Colon (tissue), 2 donors: ENCODE data around the gene CFAP20DC.
"Not testable (repeated sequence)": the region's sequence is repeated elsewhere in the genome, so short reads cannot be mapped to it uniquely, and the experiment has no call there.

Experiments used
- FAIRE-seq: peaks from 2 replicates; lab custom pipeline; 2012; peaks lifted over from hg19 to GRCh38; lab: Jason Lieb, UNC
- donor health status: control.
- donor health status: control.

Gene CFAP20DC

DNA sequence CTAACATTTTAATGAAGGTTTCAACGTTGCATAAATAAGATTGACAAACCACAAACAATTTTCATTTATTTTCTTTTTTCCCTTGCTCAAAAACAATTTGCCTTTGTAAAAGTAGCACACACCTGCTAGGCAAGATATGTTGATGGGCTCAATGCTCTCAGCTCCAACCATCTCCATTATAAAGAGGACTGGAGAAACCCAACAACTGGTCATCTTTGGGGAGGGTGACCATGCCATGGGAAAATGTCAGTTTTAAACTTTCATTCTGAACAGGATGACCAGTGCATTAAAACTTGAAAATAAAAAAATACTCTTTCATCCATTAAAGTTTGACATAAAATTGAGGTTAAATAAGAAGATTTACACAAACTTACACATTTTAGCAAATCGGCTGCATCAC lies 183.7 kb downstream of the CFAP20DC start:
- no peak for FAIRE-seq

DNA sequence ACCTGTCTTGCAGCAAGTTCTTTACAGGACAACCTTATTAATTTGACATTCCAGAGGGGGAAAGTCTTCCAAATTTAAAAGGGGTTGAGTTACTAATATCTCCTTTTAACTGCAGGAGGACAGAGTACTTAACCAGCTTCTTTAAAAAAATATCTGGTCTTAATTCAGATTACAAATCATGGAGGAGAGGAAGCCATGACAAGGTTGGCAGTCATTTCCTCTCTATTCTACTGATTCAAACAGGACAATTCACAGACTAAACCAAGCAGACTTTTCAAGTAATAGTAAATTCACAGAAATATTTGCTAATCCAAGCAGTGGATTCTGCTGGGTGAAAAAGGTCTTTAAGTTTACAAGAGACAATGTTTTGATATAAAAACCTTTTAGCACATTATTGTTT lies 185.3 kb downstream of the CFAP20DC start:
- FAIRE-seq: no peak

DNA sequence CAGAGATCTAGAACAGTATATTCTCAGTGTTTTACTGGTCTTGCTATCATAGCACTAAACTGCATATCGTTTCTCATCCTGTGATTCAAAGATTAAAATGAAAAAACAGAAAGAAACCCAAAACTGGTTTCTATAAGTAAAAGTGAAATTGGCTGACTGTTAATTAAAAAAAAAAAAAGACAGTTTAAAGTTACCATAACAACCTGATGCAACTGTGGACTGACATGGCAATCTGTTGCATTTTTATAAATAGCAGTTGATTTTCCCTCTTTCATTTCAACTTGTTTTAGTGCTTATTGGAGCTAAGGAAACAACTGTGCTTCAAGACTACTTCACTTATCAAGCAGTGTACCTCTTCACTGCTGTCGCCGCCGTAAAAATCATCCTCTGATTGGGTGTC lies 186.6 kb downstream of the CFAP20DC start:
- no peak for FAIRE-seq

DNA sequence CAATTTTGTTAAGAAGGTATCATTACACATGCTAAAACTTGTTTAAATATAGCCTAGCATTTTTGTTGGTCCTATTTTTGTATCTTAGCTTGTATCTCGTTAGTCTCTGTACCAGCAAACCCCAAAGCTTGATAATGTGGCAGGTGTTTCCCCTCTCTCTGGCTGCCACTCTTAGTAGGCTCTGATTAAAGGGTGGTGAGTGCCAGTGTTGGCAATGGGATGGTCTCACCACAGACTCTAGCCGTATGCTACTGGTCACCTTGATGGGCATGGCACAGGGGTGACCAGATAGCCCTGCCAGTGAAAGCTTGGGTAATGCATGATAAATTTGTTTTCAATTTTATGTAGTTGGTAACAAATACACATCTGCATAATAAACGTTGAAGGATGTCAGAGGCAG lies 188.3 kb downstream of the CFAP20DC start:
- no peak for FAIRE-seq

DNA sequence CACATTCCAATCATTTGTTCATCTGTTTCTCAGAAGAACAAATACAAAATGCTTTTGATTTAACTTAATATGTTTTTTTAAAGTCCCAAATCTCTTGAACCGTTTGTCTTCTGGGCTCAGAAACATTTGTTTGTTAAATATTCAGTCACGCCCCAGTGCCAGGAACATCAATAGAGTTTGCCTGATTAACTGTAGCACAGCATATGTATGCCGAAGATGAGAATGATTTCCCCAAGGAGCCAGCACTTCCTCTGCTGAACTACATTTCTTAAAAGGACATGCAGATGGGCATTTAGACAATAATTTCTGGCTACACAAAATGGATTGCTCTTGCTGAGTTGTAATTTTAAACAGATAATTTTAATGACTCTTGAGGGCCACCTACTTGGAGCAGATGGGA lies 191.7 kb downstream of the CFAP20DC start:
- no peak for FAIRE-seq

DNA sequence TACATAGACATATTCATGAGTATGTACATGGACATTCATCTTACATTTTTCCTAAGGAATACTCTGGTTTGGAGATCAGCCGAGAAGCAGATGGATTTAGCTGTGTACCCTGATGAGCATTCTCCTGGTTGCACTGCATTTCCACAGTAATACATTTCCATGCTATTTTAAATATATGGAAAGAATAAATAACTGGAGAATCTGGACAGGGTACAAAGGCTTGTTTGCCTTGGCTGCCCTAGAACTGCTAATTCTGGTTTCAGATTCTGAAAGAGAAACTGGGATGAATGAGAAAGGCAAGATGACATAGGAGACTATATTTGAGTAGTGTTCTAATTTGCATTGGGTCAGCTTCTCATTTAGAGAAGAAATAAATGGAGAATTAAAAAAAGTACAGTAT lies 192.4 kb downstream of the CFAP20DC start:
- no peak for FAIRE-seq

DNA sequence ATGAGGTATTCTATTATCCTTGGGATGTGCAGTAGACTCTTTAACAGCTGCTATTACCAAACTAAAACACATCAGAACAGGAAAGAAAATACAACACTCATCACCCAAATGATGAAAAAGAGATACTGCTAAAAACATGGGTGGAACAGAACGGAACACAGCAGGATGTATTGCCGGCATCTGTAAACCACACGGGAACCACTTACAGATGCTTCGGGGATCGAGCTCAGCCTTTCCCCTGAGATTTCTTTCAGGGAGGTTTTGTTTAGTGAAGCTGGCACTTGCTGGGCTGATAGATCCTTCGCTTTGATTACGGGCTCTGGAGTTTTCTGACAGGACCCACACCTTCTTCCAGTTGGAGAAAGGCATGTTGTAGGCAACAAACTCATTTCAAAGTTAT lies 201.0 kb downstream of the CFAP20DC start:
- no peak for FAIRE-seq

DNA sequence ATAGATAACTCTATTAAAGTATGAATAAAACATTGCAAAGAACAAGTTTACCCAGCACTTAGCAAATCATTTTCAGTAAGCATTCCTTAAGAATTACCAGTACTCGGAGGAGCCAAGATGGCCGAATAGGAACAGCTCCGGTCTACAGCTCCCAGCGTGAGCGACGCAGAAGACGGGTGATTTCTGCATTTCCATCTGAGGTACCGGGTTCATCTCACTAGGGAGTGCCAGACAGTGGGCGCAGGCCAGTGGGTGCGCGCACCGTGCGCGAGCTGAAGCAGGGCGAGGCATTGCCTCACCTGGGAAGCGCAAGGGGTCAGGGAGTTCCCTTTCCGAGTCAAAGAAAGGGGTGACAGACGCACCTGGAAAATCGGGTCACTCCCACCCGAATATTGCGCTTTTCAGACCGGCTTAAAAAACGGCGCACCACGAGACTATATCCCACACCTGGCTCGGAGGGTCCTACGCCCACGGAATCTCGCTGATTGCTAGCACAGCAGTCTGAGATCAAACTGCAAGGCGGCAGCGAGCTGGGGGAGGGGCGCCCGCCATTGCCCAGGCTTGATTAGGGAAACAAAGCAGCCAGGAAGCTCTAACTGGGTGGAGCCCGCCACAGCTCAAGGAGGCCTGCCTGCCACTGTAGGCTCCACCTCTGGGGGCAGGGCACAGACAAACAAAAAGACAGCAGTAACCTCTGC lies 207.6 kb downstream of the CFAP20DC start:
- FAIRE-seq: not testable (repeated sequence)

DNA sequence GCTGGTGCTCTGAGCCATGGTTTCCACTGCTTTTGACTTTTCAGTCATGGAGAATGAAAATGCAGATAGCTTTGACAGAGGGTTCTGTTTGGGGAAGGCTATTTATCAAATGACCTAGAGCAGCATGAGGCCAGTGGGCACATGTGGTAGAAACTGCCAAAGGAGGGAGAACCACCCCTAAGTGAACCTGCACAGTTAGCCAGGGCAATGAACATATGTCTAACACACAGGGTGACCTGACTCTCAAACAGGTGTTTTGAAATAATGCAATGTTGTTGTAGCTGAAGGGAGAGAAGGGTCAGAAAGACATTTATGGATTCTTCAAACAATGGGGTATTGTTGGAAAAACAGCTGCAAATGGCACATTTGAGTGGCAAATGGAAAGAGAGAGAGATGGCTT lies 208.9 kb downstream of the CFAP20DC start:
- FAIRE-seq: no peak

DNA sequence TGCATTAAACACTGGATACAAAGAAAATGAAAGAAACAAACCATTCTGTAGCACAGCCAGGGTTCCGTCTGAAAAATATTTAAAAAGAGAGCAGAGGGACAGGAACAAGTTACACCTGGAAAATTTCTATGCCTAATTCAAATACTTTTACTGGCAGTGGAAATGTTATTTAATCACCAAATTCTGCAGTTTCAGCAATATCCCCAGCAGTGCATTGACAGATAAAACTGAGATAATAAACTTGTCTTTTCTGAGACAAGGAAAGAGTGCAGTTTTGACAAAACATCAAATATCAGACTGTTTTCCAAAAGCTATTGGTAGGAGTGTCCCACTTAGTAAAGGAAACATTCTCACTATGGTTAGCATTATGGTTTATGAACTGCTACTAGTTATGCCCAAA lies 209.9 kb downstream of the CFAP20DC start:
- no peak for FAIRE-seq

DNA sequence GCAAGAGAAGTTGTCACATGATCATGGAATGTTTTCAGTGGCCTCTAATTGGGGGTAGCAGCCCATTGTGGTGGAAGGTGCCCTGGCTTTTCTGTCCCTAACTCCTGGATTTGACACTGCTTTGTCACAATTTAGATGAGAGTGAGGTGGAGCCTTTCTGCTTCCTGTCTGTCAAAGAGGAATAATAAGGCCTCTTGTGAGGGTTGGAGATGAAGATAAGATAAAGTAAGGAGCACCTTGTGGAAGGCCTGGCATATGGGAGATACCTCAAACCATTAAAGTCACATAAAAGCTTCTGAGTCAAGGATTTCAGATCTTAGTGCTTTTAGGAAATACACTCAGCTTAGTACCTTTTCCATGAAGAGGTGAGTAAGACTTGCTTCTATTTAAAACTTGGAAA lies 210.6 kb downstream of the CFAP20DC start:
- FAIRE-seq: no peak

DNA sequence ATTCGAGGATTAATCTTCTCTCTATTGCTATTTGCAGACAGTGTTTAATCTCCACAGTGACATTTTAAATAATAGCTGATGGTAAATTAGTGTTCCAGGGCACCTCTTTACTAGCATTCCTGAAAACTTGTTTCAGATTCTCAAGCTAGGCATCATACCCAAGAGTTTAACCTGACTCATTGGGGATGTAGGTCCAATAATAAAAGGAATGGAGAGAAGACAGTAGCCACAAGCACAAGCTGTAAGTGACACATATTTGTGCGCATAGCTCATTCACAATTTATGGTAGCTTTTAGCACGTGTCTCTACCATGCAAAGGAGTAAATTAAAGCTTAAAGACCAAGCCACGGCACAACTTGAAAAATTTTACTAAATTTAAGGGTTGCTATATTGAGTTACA lies 212.0 kb downstream of the CFAP20DC start:
- FAIRE-seq: no peak

DNA sequence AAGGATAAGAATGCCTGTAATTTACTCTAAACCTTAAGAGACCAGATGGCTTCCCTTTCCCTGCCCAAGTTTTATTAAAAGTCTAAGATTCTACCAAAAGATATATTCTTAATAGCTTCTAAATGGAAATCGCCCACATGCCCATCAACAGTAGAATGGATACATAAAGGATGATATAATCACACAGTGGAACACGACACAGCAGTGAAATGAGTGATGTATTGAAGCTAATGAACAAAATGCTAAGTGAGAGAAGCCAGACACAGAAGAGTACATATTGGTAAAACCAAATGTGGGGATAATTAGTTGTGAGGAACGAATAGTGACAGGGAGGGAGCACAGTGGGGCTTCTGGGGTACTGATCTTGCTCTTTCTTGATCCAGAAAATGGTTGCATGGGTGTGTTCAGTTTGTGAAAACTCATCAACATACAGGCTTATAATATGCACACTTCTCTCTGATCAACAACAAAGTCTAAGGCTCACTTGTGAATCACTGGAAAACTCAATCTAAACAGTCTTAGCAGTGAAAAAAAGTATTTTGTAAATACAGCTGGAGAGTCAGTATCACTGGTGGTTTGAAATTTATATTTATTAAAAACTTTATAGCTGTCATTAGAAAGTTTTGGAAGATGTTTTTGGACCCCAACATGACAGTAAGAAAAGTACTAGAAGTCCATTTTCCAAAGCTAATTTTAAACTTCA lies 212.5 kb downstream of the CFAP20DC start:
- no peak for FAIRE-seq

DNA sequence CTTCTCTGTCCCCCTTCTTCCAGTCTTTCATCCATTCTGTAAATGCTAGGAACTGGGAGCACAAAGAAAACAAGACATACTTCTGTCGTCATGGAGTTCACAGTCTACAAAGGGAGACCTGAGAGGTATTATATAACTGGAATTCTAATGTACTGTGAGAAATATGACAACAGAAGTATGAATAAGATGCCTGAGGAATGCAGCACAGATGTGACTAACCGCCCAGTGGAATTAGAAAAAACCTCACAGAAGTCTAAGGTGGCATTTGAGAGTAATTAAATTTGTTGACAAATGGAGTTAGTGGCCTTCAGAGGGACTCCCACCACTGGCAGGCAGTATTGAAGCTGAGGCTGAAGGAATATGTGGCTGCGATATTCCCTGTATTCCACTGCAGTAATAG lies 214.7 kb downstream of the CFAP20DC start:
- FAIRE-seq: no peak

DNA sequence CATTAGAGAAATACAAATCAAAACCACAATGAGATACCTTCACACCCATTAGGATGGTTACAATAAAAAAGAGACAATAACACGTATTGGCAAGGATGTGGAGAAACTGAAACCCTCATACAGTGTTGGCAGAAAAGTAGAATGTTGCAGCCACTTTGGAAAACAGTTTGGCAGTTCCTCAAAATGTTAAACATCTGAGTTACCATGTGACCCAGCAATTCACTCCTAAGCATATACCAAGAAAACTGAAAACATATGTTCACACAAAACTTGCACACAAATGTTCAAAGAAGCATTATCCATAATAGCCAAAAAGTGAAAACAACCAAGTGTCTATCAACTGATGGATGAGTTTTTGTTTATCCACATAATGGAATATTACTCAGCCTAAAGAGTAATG lies 216.3 kb downstream of the CFAP20DC start:
- FAIRE-seq: no peak

DNA sequence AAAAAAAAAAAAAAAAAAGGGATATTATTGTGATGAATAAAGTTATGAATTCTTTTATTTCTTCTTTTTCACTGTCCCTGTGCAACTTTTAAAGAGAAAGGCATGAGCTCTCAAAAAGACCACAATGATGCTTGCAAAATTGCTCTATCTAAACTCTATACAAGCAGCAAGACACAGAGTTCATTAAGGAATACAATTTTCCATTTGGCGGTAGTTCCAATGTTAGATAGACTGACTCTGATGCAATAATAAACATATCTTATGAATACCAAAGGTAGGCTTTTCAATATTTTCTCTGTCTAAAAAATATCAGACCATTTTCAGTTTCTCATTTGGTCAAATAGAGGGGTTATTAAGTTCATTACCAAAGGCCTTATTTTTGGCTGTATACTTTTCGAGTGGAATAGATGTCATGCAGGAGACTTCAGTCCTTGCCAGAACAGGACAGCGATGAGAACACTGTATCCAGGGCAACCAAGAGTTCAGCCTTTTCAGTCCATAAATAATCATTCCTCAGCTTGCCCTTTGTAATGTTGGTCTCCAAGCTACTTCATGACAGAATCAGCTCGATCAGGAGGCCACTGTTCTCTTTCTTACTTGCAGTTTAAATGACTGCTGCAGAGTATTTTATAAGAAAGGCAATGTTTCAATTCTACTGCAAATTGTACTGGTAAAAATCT lies 220.4 kb downstream of the CFAP20DC start:
- FAIRE-seq: no peak

DNA sequence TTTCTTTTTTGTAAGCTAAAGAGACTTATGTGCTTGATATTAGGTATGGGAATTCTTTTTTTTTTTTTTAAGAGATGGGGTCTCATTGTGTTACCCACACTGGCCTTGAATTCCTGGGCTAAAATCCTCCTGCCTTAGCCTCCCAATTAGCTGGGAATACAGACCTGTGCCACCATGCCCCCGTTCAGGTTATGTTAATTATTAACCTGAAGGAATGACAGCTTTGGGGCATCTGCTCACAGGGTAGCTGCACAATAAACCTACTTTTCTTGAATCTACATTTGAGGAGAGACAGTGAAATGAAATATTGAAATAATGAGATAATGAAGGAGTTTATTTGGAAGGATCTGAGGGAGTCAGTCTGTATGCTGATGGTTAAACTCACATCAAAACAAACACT lies 225.0 kb downstream of the CFAP20DC start:
- FAIRE-seq: no peak

DNA sequence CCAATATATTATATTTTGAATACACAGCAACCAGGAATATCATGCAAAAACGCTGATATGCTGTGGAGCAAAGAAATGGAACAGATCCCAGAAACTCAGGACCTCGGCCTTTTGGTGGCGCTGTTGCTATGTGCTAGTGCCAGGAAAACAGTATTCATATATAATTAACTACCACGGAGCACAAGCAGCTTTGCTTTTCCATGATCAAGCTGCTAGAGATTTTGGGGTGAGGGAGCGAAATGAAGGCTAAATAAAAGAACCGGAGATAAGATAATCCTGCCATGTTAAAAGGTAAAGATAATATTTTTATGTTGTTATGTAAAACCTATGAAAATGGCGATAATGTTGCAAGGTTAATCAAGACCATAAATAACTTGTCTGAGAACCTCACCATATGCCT lies 225.5 kb downstream of the CFAP20DC start:
- no peak for FAIRE-seq

DNA sequence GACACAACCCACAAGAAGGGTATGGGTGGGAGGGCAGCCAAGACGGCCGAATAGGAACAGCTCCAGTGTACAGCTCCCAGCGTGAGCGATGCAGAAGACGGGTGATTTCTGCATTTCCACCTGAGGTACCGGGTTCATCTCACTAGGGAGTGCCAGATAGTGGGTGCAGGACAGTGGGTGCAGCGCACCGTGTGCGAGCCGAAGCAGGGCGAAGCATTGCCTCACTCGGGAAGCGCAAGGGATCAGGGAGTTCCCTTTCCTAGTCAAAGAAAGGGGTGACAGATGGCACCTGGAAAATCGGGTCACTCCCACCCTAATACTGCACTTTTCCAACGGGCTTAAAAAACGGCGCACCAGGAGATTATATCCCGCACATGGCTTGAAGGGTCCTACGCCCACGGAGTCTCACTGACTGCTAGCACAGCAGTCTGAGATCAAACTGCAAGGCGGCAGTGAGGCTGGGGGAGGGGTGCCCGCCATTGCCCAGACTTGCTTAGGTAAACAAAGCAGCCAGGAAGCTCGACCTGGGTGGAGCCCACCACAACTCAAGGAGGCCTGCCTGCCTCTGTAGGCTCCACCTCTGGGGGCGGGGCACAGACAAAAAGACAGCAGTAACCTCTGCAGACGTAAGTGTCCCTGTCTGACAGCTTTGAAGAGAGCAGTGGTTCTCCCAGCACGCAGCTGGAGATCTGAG lies 243.1 kb downstream of the CFAP20DC start:
- FAIRE-seq: not testable (repeated sequence)

DNA sequence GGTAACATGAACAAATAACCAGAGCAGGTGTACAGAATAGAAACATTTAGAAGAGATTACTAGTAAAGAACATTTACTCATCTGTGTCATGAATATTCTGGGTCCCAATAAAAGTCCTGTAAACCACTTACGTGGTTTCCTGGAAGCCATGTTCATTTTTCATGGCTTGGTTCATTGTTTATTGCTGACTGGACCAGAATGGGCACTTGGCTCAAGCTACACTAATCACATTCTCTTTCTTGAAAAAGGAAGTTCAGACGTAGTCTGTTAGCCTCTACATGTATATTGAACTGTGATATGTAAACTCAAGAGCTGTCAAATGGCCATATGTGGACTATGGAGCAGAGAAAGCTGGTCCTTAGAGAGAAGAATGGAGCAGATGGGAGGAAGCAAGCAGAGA lies 244.9 kb downstream of the CFAP20DC start:
- FAIRE-seq: no peak

DNA sequence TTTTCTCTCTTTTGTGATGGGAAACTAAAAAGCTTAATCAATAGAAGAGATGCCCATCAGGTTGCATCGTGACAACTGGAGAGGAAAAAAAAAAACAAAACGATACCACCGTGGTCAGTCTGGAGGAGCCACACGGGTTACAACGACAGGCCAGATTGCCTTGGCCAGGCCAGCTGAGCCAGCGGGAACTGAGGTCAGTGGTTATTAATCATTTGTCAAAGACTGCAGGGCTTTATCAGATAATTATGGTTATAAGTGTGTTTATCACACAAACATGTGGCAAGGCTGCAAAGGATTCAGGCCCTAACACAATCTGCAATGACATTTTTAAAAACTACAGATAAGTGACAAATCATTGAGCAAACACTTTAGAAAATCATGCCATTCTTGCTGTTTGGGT lies 248.3 kb downstream of the CFAP20DC start:
- no peak for FAIRE-seq

DNA sequence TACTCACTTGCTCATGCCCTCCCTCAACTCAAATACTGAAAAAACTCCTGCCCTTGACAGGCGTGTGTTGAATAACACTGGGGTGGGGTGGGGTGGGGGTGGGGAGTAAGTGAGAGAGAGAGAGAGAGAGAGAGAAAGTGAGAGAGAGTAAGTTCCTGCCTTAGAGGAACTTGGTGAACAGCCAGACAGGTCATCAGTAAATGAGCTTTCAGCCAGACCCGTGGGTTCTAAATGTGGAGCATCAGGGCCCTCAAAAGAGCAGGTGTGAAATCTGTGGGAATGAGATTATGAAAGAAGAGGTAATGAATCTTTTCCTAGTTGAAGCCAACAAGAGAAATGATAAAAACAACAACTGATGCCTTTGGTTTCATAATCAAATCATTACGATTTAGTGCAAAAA lies 248.9 kb downstream of the CFAP20DC start:
- no peak for FAIRE-seq

DNA sequence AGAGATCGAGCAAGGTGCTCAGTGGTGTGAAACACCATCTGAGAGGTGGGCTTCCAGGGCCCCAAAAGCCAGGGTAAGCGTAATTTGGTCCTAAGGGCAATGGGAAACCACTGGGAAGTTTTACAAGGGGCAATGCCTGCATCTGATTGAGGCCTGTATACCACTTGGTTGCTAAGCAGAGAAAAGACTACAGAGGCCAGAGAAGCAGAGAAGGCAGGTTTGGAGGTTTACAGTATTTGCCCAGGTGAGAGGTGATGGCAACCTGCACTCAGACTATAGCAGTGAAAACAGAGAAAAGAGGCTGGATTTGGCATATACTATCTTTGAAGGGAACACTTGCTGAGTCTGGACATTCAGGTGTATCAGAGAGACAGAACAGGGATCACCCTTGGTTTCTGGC lies 249.8 kb downstream of the CFAP20DC start:
- FAIRE-seq: no peak
